ENCODE measurements around the gene PGAP1.

DNA sequence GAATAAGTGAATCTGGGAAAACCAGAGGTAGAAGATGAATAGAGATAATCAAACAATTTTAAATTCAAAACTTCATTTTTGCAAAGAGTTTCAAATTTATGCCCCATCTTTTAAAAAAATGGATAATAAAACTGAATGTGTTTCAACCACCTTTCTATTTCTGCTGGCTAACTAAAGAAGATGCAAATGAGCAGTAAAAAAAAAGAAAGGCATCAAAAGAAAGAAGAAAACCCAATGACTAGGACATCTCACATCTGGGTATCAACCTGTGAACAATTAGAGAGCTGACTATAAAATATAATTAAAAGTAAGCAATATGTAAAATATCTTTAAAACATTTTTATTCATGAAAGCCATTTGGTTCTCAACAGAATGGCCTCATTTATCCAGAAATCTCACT is 2.5 kb downstream of the PGAP1 start:
- no peak for TF ChIP-seq EZH2 (IDR thresholded peaks at IDR 0.05; ENCODE audit: low read length, unreplicated experiment)
- TF ChIP-seq CTCF (conservative IDR thresholded peaks at IDR 0.05; ENCODE audit: low read depth, low read length): no peak

Data from PC-3 (cell line).